Daoy (cell line): ENCODE results near the gene SPP2. TPM values are rescaled to one million over a fixed set of nuclear protein-coding genes. Genes with fewer than 3 reads are reported as not detected.

Experiments
- DNase-seq: peaks from one replicate; pipeline ENCODE4 v3.0.0-alpha.2; 2015; ENCODE audit warnings: low read depth
- total RNA-seq: library from RNA; depleted of rRNA; stranded (reverse); fragments of >200 nt; shearing (Covaris generic); gene quantifications from 2 replicates; pipeline ENCODE4 v1.2.3, GENCODE V29; 2014; rRNA removed

The SPP2 gene
- not detected in 2 replicates for total RNA-seq

- no peak for DNase-seq
These were observed at the start of gene SPP2 for GRCh38 chr2:234050455-234051135. SPP2 (plus strand) TSS chr2:234050702; CDS start chr2:234050787, 85 bp downstream.

DNA sequence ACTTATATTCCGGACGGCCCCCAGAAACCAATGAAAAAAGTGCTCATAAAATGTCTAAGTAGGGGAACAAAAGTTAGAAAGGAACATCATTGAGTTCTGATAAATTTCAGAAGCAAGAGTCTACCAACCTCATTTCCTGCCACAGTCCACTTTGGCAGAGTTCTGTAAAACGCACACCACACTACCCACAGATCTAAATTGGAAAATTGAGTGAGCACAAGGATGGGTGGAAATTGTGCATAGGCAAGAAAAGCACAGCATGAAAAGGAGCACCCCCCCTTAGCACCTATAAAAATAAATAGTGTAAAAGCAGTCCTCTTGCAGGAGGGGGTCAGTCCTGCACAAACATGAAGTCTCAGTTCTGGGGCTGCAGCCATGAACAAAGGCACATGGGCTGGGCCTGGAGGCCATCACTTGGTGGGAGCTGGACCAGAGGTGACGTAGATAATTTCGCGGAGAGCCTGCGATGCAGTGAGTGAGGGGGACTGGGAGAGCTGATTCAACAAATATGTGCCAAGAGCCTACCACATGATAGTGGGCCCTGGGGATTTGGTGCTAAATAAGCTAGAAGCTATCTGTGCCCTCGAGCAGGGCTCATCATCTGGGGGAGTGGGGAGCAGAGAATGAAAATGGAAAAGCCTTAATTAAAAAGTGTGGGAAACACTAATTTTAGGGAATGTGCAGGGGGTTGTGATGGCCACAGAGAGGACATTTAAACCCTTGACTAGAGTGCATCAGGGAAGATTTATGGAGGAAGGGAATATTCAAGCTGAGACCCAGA is 48.9 kb upstream of the SPP2 start:
- no peak for DNase-seq

DNA sequence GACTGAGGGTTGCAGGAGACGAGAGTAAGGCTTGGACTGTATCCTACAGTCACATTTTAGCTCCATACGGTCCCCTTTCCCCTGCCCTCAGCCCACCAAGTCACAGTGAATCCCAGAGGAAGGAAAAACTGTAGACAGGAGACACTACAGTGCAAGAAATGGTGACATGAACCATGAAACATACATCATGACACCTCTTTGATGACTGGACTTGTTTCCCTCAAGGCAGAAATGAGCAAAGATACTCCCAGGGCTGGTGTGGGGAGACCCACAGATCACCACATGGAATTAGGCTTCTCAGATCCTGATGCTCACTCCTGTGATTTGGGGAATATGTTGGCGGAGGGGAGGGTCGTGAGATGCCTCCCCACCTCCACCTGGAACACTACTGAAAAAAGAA is 48.2 kb upstream of the SPP2 start:
- no peak for DNase-seq

- peak; percentile 94 for DNase-seq
These were observed 46.4 kb upstream of the SPP2 start for GRCh38 chr2:234003972-234004617.

DNA sequence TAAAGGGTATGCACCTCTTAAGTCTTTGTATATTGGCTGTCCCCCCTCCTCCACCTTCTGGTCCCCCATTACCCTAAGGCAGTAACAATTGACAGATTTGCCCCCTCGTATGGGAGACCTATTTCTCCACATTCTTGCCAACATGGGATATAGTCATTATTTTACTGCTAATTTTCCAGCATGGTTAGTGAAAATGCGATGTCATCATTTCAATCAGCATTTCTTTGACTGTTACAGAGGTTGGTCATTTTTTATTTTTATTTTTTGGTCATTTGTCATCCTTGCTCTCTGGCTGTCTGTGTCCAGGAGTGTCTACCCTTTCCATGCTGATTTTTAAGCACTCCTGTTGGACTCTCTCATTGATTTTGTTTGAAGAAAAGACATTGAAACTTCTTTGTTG is 45.4 kb upstream of the SPP2 start:
- no peak for DNase-seq

GRCh38 chr2:234006501-234006900 is 44.0 kb upstream of the SPP2 start:
- no peak for DNase-seq

GRCh38 chr2:234014427-234014826 is 36.1 kb upstream of the SPP2 start:
- DNase-seq: no peak

- DNase-seq: no peak
These were observed 34.6 kb upstream of the SPP2 start for GRCh38 chr2:234015861-234016260.

DNA sequence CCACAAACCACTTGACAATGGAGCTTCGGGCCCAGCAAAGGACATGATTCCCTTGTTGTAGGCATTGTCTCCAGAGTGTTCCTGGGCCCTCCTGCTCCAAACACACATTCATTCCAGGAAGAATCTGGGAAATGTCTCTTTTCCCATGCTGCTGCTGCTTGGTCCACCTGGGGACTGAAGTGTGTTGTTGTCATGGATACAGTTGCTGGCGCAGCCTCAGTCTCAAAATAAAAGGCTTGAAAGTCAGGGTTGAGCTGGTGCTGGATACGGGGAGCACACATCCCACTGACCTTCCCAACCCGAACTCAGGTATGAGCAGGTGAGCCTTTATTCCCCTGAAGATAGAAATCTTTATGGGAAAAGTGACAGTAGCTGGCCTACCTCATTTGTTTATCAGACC is 30.6 kb upstream of the SPP2 start:
- no peak for DNase-seq

DNA sequence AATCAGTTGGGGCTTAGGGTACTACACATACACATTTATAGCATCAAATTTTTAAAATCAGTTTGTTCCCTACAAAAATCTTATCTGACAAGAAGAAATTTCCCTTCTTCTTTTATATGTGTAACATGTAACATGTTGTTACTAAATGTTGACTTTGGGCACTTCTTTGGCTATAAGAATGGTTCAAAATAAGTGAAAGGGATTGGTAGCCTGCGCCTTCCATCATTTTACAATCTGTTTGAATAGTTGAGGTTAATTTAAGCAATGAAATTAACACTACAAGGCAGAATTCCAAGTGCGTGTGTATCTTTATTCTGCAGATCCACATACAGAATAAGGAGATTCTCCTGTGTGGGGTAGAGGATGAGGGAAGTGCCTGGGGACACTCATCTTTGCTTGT is 30.2 kb upstream of the SPP2 start:
- no peak for DNase-seq

- no peak for DNase-seq
These were observed 28.1 kb upstream of the SPP2 start for GRCh38 chr2:234022424-234022823.

DNA sequence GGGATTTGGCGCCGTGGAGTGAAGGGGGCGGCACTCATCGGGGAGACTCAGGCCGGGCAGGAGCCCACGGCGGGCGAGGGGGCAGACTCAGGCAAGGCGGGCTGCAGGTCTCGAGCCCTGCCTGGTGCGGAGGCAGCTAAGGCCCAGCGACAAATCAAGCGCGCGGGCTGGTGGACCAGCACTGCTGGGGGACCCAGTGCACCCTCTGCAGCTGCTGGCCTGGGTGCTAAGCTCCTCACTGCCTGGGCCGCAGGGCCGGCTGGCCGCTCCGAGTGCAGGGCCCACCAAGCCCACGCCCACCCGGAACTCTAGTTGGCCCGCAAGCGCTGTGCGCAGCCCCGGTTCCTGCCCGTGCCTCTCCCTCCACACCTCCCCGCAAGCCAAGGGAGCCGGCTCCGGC is 26.2 kb upstream of the SPP2 start:
- no peak for DNase-seq

GRCh38 chr2:234025466-234025865 is 25.0 kb upstream of the SPP2 start:
- DNase-seq: no peak

- DNase-seq: peak; percentile 33
These were observed 24.6 kb upstream of the SPP2 start for GRCh38 chr2:234025891-234026401.

- DNase-seq: no peak
These were observed 23.7 kb upstream of the SPP2 start for GRCh38 chr2:234026693-234027254.

DNA sequence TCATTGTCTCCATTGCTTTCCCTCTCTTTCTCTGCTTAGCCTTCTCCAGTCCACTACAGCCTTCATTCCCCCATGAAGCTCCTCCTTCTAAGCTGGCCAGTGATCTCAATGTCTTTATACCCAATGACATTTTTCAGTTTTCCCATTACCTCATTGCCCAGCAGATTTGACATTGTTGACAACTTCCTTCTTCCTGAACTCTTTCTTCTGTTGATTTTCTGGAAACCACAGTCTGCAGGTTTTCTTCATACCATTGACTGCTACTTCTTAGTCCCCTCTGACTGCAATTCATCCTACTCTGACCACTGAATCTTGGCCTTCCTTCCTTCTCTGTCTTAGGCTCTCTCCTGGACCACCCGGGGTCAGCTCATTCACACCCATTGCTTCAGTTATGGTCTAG is 22.9 kb upstream of the SPP2 start:
- DNase-seq: no peak

DNA sequence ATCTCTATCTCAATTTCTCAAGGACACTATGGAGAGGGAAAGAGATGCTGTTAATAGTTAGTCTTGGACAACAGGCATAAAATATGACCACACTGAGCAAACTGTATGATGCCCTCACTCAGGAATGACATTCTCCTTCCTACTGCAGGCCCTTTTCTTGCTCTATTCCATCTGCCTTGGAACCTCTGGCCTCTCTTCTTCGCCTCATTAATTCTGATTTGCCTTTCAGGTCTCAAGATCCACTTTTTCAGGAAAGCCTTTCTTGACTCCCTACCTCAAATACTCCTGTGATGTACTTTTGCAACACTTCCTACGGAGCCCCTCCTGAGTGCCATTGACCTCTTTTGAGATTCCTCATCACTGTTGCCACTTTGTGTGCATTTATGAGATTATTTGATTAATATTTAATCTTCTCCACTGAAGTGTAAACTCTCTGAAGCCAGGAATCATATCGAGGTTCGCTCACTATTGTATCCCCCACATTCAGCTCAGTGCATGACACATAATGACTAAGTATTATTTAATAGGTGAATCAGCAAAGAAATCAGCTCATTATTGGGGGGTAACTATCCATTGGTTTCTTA is 21.3 kb upstream of the SPP2 start:
- DNase-seq: no peak

DNA sequence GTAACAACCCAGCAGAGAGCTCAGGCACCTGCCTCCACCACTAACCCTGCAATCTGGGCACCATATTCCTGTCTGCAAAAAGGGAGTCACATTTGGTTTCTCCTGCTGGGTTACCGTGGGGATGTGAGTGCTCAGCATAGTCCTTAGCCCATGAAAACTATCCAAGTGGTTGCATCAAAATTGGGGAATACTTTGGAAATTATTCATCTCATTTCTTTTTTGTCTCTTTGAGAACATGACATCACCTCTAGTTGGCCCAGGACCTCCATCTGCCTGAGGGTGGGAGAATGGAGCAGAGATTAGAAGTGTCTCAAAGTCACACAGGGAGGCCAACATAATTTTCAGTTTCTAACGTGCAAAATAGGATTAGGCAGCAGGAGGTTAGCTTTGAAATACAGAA is 19.3 kb upstream of the SPP2 start:
- DNase-seq: no peak

DNA sequence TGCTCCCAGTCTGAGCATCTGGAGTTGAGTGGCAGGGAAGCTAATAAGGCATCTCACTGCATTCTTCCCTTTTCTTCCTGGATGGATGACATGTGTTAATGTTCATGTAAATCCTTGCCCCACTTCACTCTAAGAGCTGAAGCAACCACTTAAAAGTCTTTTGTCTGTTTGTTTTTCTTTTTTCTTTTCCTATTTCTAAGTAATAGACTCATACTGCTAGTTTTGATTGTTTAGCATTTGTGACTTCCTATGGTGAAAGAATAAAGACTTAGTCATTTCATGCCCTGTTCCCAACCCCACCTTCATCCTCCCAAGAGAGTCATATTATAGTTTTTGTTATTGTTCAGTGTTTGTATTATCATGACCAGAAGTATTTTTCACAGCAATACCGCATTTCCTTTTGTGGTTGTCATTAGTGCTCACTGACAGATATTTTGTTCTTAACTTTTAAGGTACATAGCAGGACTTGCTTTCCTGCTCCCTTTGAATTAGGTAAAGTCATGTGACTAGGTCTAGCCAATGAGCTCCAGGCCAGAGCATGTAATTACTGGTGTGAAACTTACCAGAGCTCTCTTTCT is 18.1 kb upstream of the SPP2 start:
- DNase-seq: peak; percentile 61

GRCh38 chr2:234033174-234033573 is 17.3 kb upstream of the SPP2 start:
- no peak for DNase-seq

DNA sequence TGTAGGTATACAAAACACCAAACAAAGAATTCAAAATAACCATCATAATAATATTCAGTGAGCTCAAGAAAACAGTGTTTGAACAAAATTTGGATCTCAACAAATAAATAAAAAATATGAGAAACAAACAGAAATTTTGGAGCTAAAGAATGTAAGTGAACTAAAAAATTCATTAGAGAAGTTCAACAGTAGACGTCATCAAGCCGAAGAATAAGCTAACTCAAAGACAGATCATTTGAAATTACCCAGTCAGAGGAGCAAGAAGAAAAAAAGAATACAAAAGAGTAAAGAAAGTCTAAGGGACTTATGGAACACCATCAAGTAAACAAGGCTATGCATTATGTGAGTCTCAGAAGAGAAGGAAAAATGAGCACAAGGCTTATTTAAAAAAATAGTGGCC is 16.6 kb upstream of the SPP2 start:
- DNase-seq: no peak
